DND-41 (cell line): ENCODE results near the gene TSHZ3.

ENCODE experiments used
- ATAC-seq: fragments of 200-7000 bp; cut with Tn5 transposase; 3 replicates; pipeline ENCODE4 v1.9.1; 2021; ENCODE audit warnings: low read depth; ENCODE audit not compliant: insufficient read depth
- DNase-seq: peaks from one replicate; pipeline ENCODE4 v3.0.0-alpha.2; 2020
- H2AFZ ChIP-seq: 2 replicates; pipeline ENCODE4 v1.6.0; 2012; ENCODE audit warnings: low read depth, low read length
- H3K27ac ChIP-seq: 2 replicates; pipeline ENCODE4 v1.5.1; 2012; ENCODE audit warnings: low read length, inconsistent platforms
- H3K27me3 ChIP-seq: fragments of 200-600 bp; sonication (generic); 2 replicates; pipeline ENCODE4 v1.6.0; 2012; ENCODE audit warnings: low read length, mild to moderate bottlenecking, inconsistent platforms; ENCODE audit not compliant: insufficient read depth, poor library complexity
- H3K36me3 ChIP-seq: 2 replicates; pipeline ENCODE4 v1.5.1; 2012; ENCODE audit warnings: low read length, inconsistent platforms; ENCODE audit not compliant: insufficient read depth
- H3K4me1 ChIP-seq: 2 replicates; pipeline ENCODE4 v1.5.1; 2012; ENCODE audit warnings: mild to moderate bottlenecking, low read length; ENCODE audit not compliant: insufficient read depth
- H3K4me2 ChIP-seq: 2 replicates; pipeline ENCODE4 v1.6.0; 2012; ENCODE audit warnings: mild to moderate bottlenecking, moderate library complexity, low read length, inconsistent platforms; ENCODE audit not compliant: insufficient read depth
- H3K4me3 ChIP-seq, 2 experiments: fragments of 200-600 bp in 1 of 2; shearing (Covaris generic) in 1 of 2; 2 replicates each; pipeline ENCODE4 v1.5.1; 2012 to 2016; ENCODE audit warnings: inconsistent platforms in 2 of 2, low read length in 2 of 2, mild to moderate bottlenecking in 2 of 2, low read depth in 1 of 2, moderate library complexity in 1 of 2
- H3K79me2 ChIP-seq: 2 replicates; pipeline ENCODE4 v1.6.0; 2012; ENCODE audit warnings: low read length, inconsistent platforms; ENCODE audit not compliant: insufficient read depth
- H3K9ac ChIP-seq: 2 replicates; pipeline ENCODE4 v1.6.0; 2012; ENCODE audit warnings: low read depth, mild to moderate bottlenecking, inconsistent platforms, low read length, moderate library complexity
- H3K9me3 ChIP-seq: 2 replicates; pipeline ENCODE4 v1.5.1; 2012; ENCODE audit warnings: low read length, moderate library complexity, mild to moderate bottlenecking, inconsistent platforms; ENCODE audit not compliant: insufficient read depth, severe bottlenecking
- H4K20me1 ChIP-seq: 2 replicates; pipeline ENCODE4 v1.6.0; 2012; ENCODE audit warnings: low read length; ENCODE audit not compliant: insufficient read depth
- EZH2 ChIP-seq: IDR thresholded peaks from 3 replicates; pipeline ENCODE4 v1.6.1; 2012; ENCODE audit warnings: borderline replicate concordance, low read depth, mild to moderate bottlenecking, moderate library complexity, low read length, inconsistent platforms; ENCODE audit not compliant: severe bottlenecking
- TF ChIP-seq, protein P1 (sequence below): IDR thresholded peaks from 2 replicates; pipeline ENCODE4 v1.5.1; 2012; ENCODE audit warnings: borderline replicate concordance, low read length, moderate library complexity, mild to moderate bottlenecking; ENCODE audit not compliant: poor library complexity, severe bottlenecking; ENCODE audit errors: extremely low read depth

The TSHZ3 gene

DNA sequence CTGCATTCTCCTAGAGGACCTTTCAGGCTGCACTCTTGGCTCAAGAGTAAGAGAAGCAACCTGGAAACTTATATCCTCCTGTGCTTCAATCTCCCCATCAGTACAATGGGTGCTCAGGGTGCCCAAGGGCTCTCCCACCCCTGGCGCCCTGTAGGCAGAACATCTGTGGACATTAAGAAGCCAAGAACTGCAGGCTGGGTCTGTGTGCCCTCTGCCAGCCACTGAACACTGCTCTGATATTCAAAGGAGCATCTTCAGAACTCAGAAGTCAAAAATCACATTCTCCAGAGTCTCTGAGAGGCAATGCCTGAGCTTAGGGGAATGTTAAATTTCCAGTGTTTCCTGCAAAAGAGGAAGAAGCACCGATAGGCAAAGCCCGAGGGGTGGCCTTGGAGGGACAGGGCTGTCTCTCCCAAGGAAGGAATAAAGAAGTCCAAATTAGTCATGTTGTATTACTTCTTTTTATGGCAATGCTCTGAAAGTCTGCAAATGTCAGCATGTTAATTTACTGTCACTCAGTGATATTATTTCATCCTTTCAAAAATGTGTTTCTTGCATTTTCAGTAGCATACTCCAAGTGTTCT, 88.1 kb downstream of the TSHZ3 start:
- ATAC-seq, result no peak
- Histone ChIP-seq H3K4me2 (no peak overlapping the region), H3K27me3 (no peaks in the 10 kb centered on the region)

DNA sequence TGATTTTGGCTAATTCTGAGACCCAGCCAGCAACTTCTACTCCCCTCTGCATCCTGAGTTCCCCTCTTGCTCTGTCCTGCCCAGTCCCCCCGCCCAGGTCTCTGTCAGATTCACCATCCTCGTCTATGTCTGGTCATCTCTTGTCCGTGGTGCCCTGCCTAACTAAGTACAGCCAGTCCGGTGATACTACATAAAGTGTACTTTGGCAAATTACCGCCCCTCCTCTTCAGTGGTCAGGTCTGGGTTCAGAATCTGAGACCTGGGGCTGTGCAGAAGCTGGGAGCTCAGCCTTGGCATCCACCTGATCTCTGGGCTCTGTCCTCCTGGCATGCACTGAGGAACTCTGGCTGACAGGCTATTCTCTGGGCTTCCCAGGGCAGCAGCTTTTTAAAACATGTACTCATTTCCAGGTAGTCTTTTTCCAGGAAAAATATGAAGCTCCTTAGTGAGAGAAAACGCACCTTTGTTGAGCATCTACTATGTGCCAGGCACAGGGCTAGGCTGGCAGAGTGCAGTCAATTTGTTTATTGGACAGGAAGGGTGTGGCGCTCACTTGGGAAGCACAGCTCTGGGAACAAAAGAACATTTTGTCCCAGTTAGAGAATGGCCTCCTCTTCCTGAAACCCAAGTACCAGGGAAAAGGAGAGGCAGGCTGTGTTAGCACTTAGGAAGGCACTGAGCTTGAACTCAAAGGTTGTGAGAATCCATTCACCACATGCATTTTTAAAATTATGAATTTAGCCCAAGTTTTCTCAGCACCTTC, 88.9 kb downstream of the TSHZ3 start:
- no peaks in the 10 kb centered on the region for H3K4me1 ChIP-seq

More for the DNA sequence above, 88.1 kb downstream of the TSHZ3 start:
- no peaks in the 10 kb centered on the region for H3K4me1 ChIP-seq
- H3K4me3 ChIP-seq, result no peak overlapping the region
- no peak overlapping the region for H3K27ac ChIP-seq
- H4K20me1 ChIP-seq, result no peaks in the 10 kb centered on the region
- no peaks in the 10 kb centered on the region for H3K9me3 ChIP-seq
- no peaks in the 10 kb centered on the region for H3K79me2 ChIP-seq
- DNase-seq, result no peak
- no peak overlapping the region for H3K9ac ChIP-seq
- TF ChIP-seq, protein P1, sequence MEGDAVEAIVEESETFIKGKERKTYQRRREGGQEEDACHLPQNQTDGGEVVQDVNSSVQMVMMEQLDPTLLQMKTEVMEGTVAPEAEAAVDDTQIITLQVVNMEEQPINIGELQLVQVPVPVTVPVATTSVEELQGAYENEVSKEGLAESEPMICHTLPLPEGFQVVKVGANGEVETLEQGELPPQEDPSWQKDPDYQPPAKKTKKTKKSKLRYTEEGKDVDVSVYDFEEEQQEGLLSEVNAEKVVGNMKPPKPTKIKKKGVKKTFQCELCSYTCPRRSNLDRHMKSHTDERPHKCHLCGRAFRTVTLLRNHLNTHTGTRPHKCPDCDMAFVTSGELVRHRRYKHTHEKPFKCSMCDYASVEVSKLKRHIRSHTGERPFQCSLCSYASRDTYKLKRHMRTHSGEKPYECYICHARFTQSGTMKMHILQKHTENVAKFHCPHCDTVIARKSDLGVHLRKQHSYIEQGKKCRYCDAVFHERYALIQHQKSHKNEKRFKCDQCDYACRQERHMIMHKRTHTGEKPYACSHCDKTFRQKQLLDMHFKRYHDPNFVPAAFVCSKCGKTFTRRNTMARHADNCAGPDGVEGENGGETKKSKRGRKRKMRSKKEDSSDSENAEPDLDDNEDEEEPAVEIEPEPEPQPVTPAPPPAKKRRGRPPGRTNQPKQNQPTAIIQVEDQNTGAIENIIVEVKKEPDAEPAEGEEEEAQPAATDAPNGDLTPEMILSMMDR, result no peak
- TF ChIP-seq EZH2, result no peak
- H2AFZ ChIP-seq, result no peak overlapping the region
- H3K36me3 ChIP-seq, result no peaks in the 10 kb centered on the region

DNA sequence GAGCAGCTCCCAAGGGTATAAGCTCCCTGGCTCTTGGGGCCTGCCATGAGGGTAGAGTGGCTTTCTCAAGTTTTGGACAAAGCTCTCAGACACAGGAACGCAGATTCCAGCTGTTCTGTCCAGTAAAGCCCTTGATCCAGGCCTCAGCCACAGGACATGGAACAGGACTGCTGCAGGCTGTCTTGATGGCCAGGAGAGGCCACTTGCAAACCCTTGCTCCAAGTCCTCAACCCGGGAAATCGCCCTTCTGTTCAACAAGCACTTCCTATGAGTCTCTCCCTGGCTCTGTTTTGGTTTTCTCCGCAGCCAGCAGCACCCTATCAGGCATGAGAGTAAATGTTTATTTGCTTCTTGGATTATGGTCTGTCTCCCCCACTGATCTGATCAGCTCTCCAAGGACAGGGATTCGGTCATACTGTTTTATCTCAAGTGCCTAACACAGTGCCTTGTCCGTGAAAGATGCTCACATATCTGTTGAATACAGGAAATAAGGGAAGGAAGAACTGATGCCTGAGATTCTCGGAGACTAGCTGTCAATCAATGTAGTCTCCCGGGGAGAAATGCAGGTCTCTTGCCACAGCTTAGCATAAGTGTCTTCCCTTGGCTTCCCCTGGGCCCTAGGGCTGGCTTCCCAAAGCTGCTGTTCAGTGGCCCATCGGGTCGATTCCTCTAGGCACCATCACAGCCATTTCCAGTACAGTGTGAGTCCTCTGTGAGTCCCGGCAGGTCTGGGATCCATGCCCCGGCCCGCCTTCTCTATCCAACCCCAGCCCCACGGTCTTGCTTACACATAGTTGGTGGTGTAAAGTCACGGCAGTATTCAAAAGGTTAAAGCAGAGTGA, 90.8 kb downstream of the TSHZ3 start:
- no peak overlapping the region for H2AFZ ChIP-seq
- no peak overlapping the region for H3K4me2 ChIP-seq
- H3K4me3 ChIP-seq, result no peak overlapping the region
- TF ChIP-seq, protein P1, result no peak
- TF ChIP-seq EZH2, result no peak
- H3K27ac ChIP-seq, result no peak overlapping the region
- H3K4me1 ChIP-seq, result no peaks in the 10 kb centered on the region
- DNase-seq, result no peak
- no peaks in the 10 kb centered on the region for H3K79me2 ChIP-seq
- no peaks in the 10 kb centered on the region for H3K27me3 ChIP-seq
- no peaks in the 10 kb centered on the region for H3K36me3 ChIP-seq
- H4K20me1 ChIP-seq, result peaks cover 2% of the 10 kb centered on the region; the same call in 1 of the 2 replicates
- H3K9me3 ChIP-seq, result no peaks in the 10 kb centered on the region
- no peak overlapping the region for H3K9ac ChIP-seq
- ATAC-seq, result no peak

More for the DNA sequence above, 88.9 kb downstream of the TSHZ3 start:
- Histone ChIP-seq H3K79me2 (no peaks in the 10 kb centered on the region), H3K36me3 (no peaks in the 10 kb centered on the region), H3K9ac (no peak overlapping the region), H3K9me3 (no peaks in the 10 kb centered on the region), H4K20me1 (no peaks in the 10 kb centered on the region), H2AFZ (no peak overlapping the region), H3K4me2 (no peak overlapping the region), H3K4me3 (no peak overlapping the region), H3K27me3 (no peaks in the 10 kb centered on the region), H3K27ac (no peak overlapping the region)
- DNase-seq, result no peak
- TF ChIP-seq EZH2, result no peak
- TF ChIP-seq, protein P1, result no peak
- ATAC-seq, result no peak
